WI38 (cell line): ENCODE results near the gene KIAA0232.
A peak's percentile ranks its signal among the peaks of the same experiment; 100 is the strongest.

ENCODE experiments used
- H3K4me3 ChIP-seq: 2 replicates; pipeline ENCODE4 v1.5.1; 2011; ENCODE audit warnings: low read depth, mild to moderate bottlenecking, control low read depth, low read length
- TF ChIP-seq, protein P1 (sequence below): IDR thresholded peaks from 2 replicates; pipeline ENCODE4 v1.5.1; 2012; ENCODE audit warnings: low read depth, mild to moderate bottlenecking, control low read depth, low read length

KIAA0232 gene

DNA sequence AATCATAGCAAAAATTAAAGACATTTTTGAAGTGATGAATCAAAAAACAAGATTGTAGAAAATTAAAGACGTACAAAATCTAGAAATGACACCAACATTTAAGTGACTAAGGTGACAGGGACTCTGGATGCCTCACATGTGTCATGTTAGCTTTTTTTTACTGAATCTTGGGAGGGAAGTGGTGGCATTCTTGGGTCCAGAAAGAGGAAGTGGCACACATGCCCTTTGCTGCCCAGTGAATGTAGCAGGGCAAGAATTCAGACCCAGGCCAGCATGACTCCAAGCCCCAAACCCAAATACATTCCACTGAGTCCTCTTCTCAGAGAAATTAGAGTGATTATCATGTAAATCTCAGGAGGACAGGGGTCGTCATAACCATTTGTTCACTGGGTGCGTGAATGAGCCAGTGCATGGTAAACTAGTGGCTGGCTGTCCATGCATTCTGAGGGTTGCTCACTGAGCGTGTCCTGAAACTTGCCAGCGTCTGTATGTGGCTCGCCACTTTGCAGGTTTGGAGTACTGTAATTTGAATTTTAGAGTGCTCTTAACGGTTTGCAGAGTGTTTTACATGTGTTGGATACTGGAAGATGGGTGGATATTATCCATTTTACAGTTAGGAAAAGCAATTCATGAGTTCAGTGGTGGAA, 71.7 kb downstream of the KIAA0232 start:
- H3K4me3 ChIP-seq = no peak overlapping the region
- TF ChIP-seq, protein P1, sequence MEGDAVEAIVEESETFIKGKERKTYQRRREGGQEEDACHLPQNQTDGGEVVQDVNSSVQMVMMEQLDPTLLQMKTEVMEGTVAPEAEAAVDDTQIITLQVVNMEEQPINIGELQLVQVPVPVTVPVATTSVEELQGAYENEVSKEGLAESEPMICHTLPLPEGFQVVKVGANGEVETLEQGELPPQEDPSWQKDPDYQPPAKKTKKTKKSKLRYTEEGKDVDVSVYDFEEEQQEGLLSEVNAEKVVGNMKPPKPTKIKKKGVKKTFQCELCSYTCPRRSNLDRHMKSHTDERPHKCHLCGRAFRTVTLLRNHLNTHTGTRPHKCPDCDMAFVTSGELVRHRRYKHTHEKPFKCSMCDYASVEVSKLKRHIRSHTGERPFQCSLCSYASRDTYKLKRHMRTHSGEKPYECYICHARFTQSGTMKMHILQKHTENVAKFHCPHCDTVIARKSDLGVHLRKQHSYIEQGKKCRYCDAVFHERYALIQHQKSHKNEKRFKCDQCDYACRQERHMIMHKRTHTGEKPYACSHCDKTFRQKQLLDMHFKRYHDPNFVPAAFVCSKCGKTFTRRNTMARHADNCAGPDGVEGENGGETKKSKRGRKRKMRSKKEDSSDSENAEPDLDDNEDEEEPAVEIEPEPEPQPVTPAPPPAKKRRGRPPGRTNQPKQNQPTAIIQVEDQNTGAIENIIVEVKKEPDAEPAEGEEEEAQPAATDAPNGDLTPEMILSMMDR = no peak

DNA sequence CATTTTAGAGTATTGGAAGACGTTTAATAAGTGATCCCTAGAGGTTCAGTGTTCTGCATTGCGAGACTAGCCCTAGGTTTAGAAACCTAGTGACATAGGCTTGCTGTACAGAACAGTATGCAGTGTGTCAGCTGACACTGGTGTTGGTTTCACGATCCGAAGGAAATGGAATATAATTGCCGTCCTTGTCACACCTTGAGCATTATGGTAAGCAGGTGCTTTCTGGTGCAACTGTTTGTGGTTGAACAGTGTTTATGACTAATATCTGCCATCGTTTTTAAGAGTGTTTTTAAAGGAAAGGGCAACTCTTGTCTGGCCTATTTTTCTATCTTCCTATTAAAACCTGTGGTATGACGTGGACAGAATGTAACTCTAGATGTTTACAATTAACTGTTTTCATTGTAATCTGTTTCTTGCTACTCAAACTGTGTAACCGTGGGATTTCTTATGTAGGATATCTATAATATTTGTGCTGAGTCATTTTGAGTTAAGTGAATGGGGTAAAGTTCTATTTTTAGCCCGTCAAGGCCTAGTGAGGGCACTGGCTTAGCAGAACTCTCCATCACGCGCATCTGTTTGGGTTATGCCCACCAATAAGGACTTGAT, 73.3 kb downstream of the KIAA0232 start:
- H3K4me3 ChIP-seq = peak overlapping the region; percentile 27
- TF ChIP-seq, protein P1 = no peak

DNA sequence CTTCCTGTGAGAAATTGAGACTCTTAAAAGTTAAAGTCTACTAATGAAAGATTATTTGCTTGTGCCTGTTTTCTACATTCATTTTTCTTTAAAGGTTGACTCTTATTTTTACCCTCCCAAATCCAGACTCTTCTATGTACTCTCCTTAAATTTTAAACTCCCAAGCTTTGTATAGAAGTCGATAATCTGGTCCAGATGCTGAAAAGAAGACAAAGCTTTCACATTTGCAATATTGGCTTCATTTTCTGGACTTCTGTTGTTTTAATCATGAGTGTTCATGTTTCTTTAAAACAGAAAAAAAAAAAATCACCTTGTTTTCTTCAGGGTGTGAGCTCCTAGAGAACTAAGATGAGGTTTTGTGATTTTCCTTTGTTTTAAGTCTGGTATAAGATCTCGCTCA, 73.9 kb downstream of the KIAA0232 start:
- no peak overlapping the region for H3K4me3 ChIP-seq
- TF ChIP-seq, protein P1 = no peak

DNA sequence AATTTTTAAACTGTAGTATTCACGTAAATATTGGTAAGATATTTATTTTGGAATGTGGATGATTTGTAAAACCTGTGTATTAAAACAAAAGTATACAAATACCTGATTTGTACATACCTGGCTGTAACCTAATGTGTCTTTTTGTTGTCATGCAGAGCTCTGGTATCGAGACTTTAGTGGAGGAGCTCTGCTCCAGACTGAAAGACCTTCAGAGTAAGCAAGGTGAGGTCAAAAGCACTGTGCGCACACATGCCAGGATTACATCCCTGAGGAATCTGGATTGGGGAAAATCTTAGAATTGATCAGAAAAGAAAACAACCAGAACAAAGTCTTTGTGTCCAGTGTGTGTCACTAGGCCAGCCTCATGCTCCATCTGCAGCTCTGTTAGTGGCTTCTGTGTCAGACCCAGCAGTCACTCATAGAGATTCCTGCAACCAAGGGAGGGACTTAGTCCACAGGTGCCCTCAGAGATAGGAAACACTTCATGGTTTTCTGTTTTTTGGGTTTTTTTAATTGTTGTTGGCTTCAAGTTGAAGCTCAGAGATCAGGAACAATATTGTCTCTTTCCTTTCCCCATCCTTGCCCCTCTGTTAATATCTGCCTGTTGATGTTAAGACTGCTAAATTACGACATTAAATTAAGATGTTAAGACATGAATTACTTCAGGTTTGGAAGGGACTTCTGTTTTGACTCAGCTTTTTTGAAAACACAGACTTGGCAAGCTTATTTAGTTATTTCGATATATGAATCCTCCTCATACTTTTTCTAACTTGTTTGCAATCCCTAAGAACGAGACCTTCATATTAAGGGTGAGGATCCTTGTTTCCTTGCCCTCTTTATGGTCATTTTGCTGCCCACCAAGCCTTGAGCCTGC, 74.7 kb downstream of the KIAA0232 start:
- TF ChIP-seq, protein P1 = no peak
- H3K4me3 ChIP-seq = no peak overlapping the region

DNA sequence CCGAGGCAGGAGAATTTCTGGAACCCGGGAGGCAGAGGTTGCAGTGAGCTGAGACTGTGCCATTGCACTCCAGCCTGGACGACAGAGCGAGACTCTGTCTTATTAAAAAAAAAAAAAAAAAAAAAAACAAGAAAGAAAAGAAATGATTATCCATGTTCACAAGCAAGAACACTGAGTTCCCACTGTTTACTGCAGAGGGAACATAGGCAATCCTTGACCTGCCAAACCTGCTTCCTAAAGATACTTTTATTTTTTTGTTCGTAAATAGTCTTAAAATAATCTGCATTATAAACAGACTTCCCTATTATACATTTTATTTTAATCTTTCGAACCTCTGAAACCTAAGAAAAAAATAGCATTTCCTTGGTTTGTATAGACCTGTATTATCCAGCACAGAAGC, 76.5 kb downstream of the KIAA0232 start:
- TF ChIP-seq, protein P1 = no peak
- no peak overlapping the region for H3K4me3 ChIP-seq

DNA sequence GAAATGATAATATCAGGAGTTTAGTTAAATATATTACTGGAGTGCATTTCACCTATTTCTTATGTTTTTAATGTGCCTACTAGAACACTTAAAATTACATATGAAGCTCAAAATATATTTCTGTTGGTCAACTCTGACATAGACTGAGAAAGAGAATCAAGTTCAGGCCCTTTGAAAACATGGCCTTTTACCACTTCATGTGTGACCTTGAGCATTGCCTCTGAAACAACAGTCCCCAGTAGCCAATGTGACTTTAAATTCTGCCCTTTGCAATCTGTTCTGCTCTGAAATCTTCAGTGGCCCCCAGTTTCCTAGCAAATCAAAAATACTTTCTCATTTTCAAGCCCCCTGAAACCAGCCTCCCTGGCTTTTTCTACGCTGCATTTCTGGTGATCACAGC, 77.0 kb downstream of the KIAA0232 start:
- TF ChIP-seq, protein P1 = no peak
- no peak overlapping the region for H3K4me3 ChIP-seq

DNA sequence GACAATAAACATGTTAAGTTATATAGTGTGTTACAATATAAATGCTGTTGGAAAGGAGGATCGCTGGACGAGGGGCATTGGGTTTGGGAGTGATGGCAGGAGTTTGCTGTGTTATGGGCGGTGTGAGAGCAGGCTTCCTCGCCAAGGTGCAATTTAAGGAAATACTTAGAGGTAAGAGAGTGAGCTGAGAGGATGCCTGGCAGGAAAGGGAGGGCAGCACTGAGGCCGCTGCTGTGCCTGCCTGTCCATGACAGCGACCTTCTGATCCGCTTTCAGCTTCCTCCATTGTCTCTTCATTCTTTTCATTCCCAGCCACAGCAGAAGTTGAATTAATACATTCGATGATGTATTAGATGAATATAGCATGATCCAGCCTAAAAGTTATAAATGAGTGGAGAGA, 85.9 kb downstream of the KIAA0232 start:
- TF ChIP-seq, protein P1 = no peak
- no peak overlapping the region for H3K4me3 ChIP-seq
